HepG2 (cell line): ENCODE measurements around the gene TOB1. TPM values are rescaled to one million over a fixed set of nuclear protein-coding genes. Genes with fewer than 3 reads are reported as not detected.
A peak's percentile ranks its signal among the peaks of the same experiment; 100 is the strongest.

Experiments
- CREM ChIP-seq, 2 experiments: sonication (generic) in 1 of 2; formaldehyde crosslinking in 1 of 2; IDR thresholded peaks; 2 replicates each; pipeline versions ENCODE4 v1.4.0 to v1.6.1; 2016 to 2020; ENCODE audit warnings: antibody characterized with exemption in 1 of 2, mild to moderate bottlenecking in 1 of 2, missing genetic modification reagents in 1 of 2
- ELF1 ChIP-seq: sonication (generic); formaldehyde crosslinking; IDR thresholded peaks from 2 replicates; pipeline ENCODE4 v1.4.0; 2020; ENCODE audit warnings: missing genetic modification reagents
- ESRRA ChIP-seq: sonication (generic); formaldehyde crosslinking; IDR thresholded peaks from 2 replicates; pipeline ENCODE4 v1.5.1; 2020; ENCODE audit warnings: mild to moderate bottlenecking, low read depth, missing genetic modification reagents
- KDM5B ChIP-seq: sonication (generic); formaldehyde crosslinking; IDR thresholded peaks from 2 replicates; pipeline ENCODE4 v1.4.0; 2020; ENCODE audit warnings: missing genetic modification reagents, mild to moderate bottlenecking, borderline replicate concordance
- KLF15 ChIP-seq: sonication (generic); formaldehyde crosslinking; IDR thresholded peaks from 2 replicates; pipeline ENCODE4 v1.8.1; 2023; ENCODE audit warnings: borderline replicate concordance, mild to moderate bottlenecking, inconsistent platforms, missing genetic modification reagents, mixed read lengths
- NFYB ChIP-seq: sonication (generic); formaldehyde crosslinking; IDR thresholded peaks from 2 replicates; pipeline ENCODE4 v1.4.0; 2020; ENCODE audit warnings: missing genetic modification reagents
- SIX4 ChIP-seq: sonication (generic); formaldehyde crosslinking; IDR thresholded peaks from 2 replicates; pipeline ENCODE4 v1.4.0; 2020; ENCODE audit warnings: missing genetic modification reagents
- SMARCC2 ChIP-seq: fragments of 450-650 bp; IDR thresholded peaks from 2 replicates; pipeline ENCODE4 v1.6.1; 2017; ENCODE audit warnings: antibody characterized with exemption, mild to moderate bottlenecking
- SNAPC2 ChIP-seq: sonication (generic); formaldehyde crosslinking; IDR thresholded peaks from 2 replicates; pipeline ENCODE4 v1.8.1; 2022; ENCODE audit warnings: mild to moderate bottlenecking, missing genetic modification reagents
- SP140L ChIP-seq: sonication (generic); formaldehyde crosslinking; IDR thresholded peaks from 2 replicates; pipeline ENCODE4 v1.4.0; 2020; ENCODE audit warnings: missing genetic modification reagents, borderline replicate concordance
- SP4 ChIP-seq: sonication (generic); formaldehyde crosslinking; IDR thresholded peaks from 2 replicates; pipeline ENCODE4 v1.8.1; 2023; ENCODE audit warnings: mild to moderate bottlenecking, missing genetic modification reagents
- ZNF777 ChIP-seq: sonication (generic); formaldehyde crosslinking; IDR thresholded peaks from 2 replicates; pipeline ENCODE4 v1.4.0; 2020; ENCODE audit warnings: missing genetic modification reagents
- ZSCAN20 ChIP-seq: sonication (generic); formaldehyde crosslinking; IDR thresholded peaks from 2 replicates; pipeline ENCODE4 v1.4.0; 2020; ENCODE audit warnings: missing genetic modification reagents, mild to moderate bottlenecking, borderline replicate concordance
- polyA plus RNA-seq, 8 experiments: library from polyadenylated mRNA; depleted of rRNA in 3 of 8; stranded (reverse) in 7 of 8; unstranded in 1 of 8; fragments of >200 nt; fragmentation: Illumina TruSeq in 4 of 8; extraction: Trizol in 4 of 8; gene quantifications; 2 replicates each; pipeline versions ENCODE4 v1.2.1 to v1.2.3, GENCODE V29; 2011 to 2016; ENCODE audit warnings: low read depth in 4 of 8, missing spikeins in 1 of 8, mixed read lengths in 1 of 8; ENCODE audit not compliant: insufficient read depth in 1 of 8
- total RNA-seq, 5 experiments: library from RNA; depleted of rRNA; stranded (reverse); fragments of >200 nt; fragmentation: Illumina TruSeq; extraction: Trizol; gene quantifications; 2 replicates each; pipeline ENCODE4 v1.2.3, GENCODE V29; 2016; ENCODE audit warnings: low read depth in 1 of 5
- TF ChIP-seq, protein P1 (sequence below): sonication (generic); formaldehyde crosslinking; IDR thresholded peaks from 2 replicates; pipeline ENCODE4 v1.5.0; 2020; ENCODE audit warnings: missing genetic modification reagents, mild to moderate bottlenecking, borderline replicate concordance
- TF ChIP-seq, protein P2 (sequence below): sonication (generic); formaldehyde crosslinking; conservative IDR thresholded peaks from 2 replicates; pipeline ENCODE4 v1.4.0; 2020; ENCODE audit warnings: missing genetic modification reagents
- TF ChIP-seq, protein P3 (sequence below): IDR thresholded peaks from 2 replicates; pipeline ENCODE4 v1.6.1; 2012; ENCODE audit warnings: inconsistent platforms
- TF ChIP-seq, protein P4 (sequence below): sonication (generic); formaldehyde crosslinking; IDR thresholded peaks from 2 replicates; pipeline ENCODE4 v1.4.0; 2020; ENCODE audit warnings: mild to moderate bottlenecking, low read depth, missing genetic modification reagents
- TF ChIP-seq, protein P5 (sequence below): sonication (generic); formaldehyde crosslinking; IDR thresholded peaks from 2 replicates; pipeline ENCODE4 v1.8.1; 2023; ENCODE audit warnings: mild to moderate bottlenecking, missing genetic modification reagents
- TF ChIP-seq, protein P6 (sequence below): sonication (generic); formaldehyde crosslinking; IDR thresholded peaks from 2 replicates; pipeline ENCODE4 v1.4.0; 2020; ENCODE audit warnings: missing genetic modification reagents, mild to moderate bottlenecking, borderline replicate concordance

Gene TOB1
- total and polyA plus RNA-seq, 2 of the 13 experiments (the other 11 are each of a cell fraction or from before 2014, with no cell fraction given), result 21.9 to 57.7 TPM

DNA sequence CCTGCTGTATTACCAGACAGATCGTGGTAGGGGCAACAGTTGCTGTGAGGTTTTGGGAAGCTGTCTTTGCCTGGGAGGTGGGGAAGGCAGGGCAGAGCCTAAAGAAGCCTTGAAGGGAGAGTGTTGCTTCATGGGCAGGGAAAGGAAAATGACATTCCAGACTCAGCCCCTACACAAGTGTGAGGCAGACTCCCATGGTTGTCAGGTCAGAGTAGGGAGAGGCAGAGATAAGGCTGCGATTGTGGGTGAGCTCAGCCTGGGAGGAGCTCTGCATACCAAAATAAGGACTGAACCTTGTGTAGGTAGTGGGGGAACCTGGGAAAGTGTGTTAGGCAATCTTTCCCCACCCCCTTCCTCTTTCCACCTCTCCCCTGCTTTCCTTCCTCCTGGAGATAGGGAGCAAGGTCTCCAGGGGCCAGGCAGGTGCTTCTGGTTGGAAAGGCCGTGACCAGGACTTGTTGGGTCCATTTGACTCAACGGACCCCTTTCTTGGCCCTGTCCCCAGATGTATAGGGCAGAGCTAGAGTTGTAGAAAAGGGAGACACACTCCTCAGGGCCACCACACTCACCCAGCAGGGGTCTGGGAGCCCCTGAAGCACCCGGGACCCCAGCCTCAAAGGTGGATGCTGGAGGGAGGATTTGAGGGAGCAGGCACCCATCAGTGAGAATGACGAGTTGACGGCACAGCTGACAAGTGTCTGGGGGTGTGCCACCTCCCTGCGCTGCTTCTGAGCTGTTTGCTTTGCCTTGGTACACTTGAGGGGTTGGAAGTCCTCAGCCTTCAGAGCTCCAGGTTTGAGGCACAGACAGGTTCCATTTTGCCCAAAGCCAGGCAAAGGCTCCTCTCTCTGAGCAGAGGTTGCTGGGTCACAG lies 18.5 kb upstream of the TOB1 start (continued):
- TF ChIP-seq ZSCAN20 (CRISPR knock-in tag) (no peak), SP4 (CRISPR knock-in tag) (no peak), SNAPC2 (0 out of 2 replicates have a peak, but pooled peaks have one; percentile 75), KLF15 (no peak; the same call in 1 of the 2 replicates), KDM5B (CRISPR knock-in tag) (no peak), ZNF777 (CRISPR knock-in tag) (no peak; the same call in 1 of the 2 replicates), CREM (IDR thresholded peaks at IDR 0.05) (peak; percentile 69; the same call in 1 of the 2 replicates), CREM (CRISPR knock-in tag; IDR thresholded peaks at IDR 0.05) (no peak), NFYB (no peak), SMARCC2 (no peak), SIX4 (CRISPR knock-in tag) (no peak), ESRRA (no peak), SP140L (CRISPR knock-in tag) (no peak; the same call in 1 of the 2 replicates), ELF1 (CRISPR knock-in tag) (peak; percentile 35; the same call in 1 of the 2 replicates)
- TF ChIP-seq, protein P1, sequence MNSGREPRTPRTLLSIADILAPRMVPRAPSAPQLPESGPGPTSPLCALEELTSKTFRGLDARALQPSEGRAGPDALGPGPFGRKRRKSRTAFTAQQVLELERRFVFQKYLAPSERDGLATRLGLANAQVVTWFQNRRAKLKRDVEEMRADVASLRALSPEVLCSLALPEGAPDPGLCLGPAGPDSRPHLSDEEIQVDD (CRISPR knock-in tag), result no peak
- TF ChIP-seq, protein P2, sequence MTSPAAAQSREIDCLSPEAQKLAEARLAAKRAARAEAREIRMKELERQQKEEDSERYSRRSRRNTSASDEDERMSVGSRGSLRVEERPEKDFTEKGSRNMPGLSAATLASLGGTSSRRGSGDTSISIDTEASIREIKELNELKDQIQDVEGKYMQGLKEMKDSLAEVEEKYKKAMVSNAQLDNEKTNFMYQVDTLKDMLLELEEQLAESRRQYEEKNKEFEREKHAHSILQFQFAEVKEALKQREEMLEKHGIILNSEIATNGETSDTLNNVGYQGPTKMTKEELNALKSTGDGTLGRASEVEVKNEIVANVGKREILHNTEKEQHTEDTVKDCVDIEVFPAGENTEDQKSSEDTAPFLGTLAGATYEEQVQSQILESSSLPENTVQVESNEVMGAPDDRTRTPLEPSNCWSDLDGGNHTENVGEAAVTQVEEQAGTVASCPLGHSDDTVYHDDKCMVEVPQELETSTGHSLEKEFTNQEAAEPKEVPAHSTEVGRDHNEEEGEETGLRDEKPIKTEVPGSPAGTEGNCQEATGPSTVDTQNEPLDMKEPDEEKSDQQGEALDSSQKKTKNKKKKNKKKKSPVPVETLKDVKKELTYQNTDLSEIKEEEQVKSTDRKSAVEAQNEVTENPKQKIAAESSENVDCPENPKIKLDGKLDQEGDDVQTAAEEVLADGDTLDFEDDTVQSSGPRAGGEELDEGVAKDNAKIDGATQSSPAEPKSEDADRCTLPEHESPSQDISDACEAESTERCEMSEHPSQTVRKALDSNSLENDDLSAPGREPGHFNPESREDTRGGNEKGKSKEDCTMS (CRISPR knock-in tag), result no peak
- TF ChIP-seq, protein P3, sequence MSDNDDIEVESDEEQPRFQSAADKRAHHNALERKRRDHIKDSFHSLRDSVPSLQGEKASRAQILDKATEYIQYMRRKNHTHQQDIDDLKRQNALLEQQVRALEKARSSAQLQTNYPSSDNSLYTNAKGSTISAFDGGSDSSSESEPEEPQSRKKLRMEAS, result peak; percentile 60; the same call in 1 of the 2 replicates
- TF ChIP-seq, protein P4, sequence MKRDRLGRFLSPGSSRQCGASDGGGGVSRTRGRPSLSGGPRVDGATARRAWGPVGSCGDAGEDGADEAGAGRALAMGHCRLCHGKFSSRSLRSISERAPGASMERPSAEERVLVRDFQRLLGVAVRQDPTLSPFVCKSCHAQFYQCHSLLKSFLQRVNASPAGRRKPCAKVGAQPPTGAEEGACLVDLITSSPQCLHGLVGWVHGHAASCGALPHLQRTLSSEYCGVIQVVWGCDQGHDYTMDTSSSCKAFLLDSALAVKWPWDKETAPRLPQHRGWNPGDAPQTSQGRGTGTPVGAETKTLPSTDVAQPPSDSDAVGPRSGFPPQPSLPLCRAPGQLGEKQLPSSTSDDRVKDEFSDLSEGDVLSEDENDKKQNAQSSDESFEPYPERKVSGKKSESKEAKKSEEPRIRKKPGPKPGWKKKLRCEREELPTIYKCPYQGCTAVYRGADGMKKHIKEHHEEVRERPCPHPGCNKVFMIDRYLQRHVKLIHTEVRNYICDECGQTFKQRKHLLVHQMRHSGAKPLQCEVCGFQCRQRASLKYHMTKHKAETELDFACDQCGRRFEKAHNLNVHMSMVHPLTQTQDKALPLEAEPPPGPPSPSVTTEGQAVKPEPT (CRISPR knock-in tag), result peak; percentile 31; the same call in 1 of the 2 replicates
- TF ChIP-seq, protein P5, sequence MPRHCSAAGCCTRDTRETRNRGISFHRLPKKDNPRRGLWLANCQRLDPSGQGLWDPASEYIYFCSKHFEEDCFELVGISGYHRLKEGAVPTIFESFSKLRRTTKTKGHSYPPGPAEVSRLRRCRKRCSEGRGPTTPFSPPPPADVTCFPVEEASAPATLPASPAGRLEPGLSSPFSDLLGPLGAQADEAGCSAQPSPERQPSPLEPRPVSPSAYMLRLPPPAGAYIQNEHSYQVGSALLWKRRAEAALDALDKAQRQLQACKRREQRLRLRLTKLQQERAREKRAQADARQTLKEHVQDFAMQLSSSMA (CRISPR knock-in tag), result peak; percentile 80; the same call in 1 of the 2 replicates
- TF ChIP-seq, protein P6, sequence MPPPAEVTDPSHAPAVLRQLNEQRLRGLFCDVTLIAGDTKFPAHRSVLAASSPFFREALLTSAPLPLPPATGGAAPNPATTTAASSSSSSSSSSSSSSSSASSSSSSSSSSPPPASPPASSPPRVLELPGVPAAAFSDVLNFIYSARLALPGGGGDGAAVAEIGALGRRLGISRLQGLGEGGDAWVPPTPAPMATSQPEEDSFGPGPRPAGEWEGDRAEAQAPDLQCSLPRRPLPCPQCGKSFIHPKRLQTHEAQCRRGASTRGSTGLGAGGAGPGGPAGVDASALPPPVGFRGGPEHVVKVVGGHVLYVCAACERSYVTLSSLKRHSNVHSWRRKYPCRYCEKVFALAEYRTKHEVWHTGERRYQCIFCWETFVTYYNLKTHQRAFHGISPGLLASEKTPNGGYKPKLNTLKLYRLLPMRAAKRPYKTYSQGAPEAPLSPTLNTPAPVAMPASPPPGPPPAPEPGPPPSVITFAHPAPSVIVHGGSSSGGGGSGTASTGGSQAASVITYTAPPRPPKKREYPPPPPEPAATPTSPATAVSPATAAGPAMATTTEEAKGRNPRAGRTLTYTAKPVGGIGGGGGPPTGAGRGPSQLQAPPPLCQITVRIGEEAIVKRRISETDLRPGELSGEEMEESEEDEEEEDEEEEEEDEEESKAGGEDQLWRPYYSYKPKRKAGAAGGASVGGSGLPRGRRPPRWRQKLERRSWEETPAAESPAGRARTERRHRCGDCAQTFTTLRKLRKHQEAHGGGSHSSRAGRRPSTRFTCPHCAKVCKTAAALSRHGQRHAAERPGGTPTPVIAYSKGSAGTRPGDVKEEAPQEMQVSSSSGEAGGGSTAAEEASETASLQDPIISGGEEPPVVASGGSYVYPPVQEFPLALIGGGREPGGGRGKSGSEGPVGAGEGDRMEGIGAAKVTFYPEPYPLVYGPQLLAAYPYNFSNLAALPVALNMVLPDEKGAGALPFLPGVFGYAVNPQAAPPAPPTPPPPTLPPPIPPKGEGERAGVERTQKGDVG, result no peak
